ENCODE measurements around the gene PARD3.

The PARD3 gene

GRCh38 chr10:34348917-34349485 is 466.1 kb downstream of the PARD3 start:
- no peak for DNase-seq (ENCODE audit: low read depth in 2 of 2)

- DNase-seq (ENCODE audit: low read depth in 2 of 2), result no peak
Observed at GRCh38 chr10:34348021-34348420, 467.1 kb downstream of the PARD3 start.

GRCh38 chr10:34347131-34347530 is 468.0 kb downstream of the PARD3 start:
- DNase-seq (ENCODE audit: low read depth in 2 of 2), result no peak

- DNase-seq (ENCODE audit: low read depth in 2 of 2), result no peak
Observed at GRCh38 chr10:34346516-34347100, 468.5 kb downstream of the PARD3 start.

- no peak for DNase-seq (ENCODE audit: low read depth in 2 of 2)
Observed at GRCh38 chr10:34345383-34345782, 469.7 kb downstream of the PARD3 start.

GRCh38 chr10:34343764-34344163 is 471.3 kb downstream of the PARD3 start:
- DNase-seq (ENCODE audit: low read depth in 2 of 2), result no peak

- DNase-seq (ENCODE audit: low read depth in 2 of 2), result no peak
Observed at GRCh38 chr10:34341473-34341872, 473.6 kb downstream of the PARD3 start.

- DNase-seq (ENCODE audit: low read depth in 2 of 2), result no peak
Observed at GRCh38 chr10:34340934-34341333, 474.2 kb downstream of the PARD3 start.

- no peak for DNase-seq (ENCODE audit: low read depth in 2 of 2)
Observed at GRCh38 chr10:34339816-34340553, 475.1 kb downstream of the PARD3 start.

GRCh38 chr10:34337917-34338316 is 477.2 kb downstream of the PARD3 start:
- DNase-seq (ENCODE audit: low read depth in 2 of 2), result no peak

GRCh38 chr10:34335960-34336690 is 479.0 kb downstream of the PARD3 start:
- no peak for DNase-seq (ENCODE audit: low read depth in 2 of 2)

GRCh38 chr10:34334908-34335307 is 480.2 kb downstream of the PARD3 start:
- no peak for DNase-seq (ENCODE audit: low read depth in 2 of 2)

- DNase-seq (ENCODE audit: low read depth in 2 of 2), result no peak
Observed at GRCh38 chr10:34333513-34333912, 481.6 kb downstream of the PARD3 start.

- DNase-seq (ENCODE audit: low read depth in 2 of 2), result no peak
Observed at GRCh38 chr10:34327184-34327583, 487.9 kb downstream of the PARD3 start.

- no peak for DNase-seq (ENCODE audit: low read depth in 2 of 2)
Observed at GRCh38 chr10:34323192-34323591, 491.9 kb downstream of the PARD3 start.

- no peak for DNase-seq (ENCODE audit: low read depth in 2 of 2)
Observed at GRCh38 chr10:34320265-34320664, 494.8 kb downstream of the PARD3 start.

- DNase-seq (ENCODE audit: low read depth in 2 of 2), result no peak
Observed at GRCh38 chr10:34319197-34319846, 495.8 kb downstream of the PARD3 start.

- no peak for DNase-seq (ENCODE audit: low read depth in 2 of 2)
Observed at GRCh38 chr10:34316154-34316553, 498.9 kb downstream of the PARD3 start.

- DNase-seq (ENCODE audit: low read depth in 2 of 2), result no peak
Observed at GRCh38 chr10:34314457-34314856, 500.6 kb downstream of the PARD3 start.

- DNase-seq (ENCODE audit: low read depth in 2 of 2), result no peak
Observed at GRCh38 chr10:34313888-34314287, 501.2 kb downstream of the PARD3 start.

- no peak for DNase-seq (ENCODE audit: low read depth in 2 of 2)
Observed at GRCh38 chr10:34313353-34313752, 501.7 kb downstream of the PARD3 start.

- no peak for DNase-seq (ENCODE audit: low read depth in 2 of 2)
Observed at GRCh38 chr10:34311679-34312078, 503.4 kb downstream of the PARD3 start.

Measured in stimulated activated CD8-positive, alpha-beta memory T cell treated with anti-CD3 and anti-CD28 coated beads, Interleukin-2, amount 100 ng/mL, for 48 hours (primary cell).